Stimulated activated CD4-positive, alpha-beta T cell treated with anti-CD3 and anti-CD28 coated beads, Interleukin-1b, Interleukin-23, amount 100 ng/mL, for 48 hours (primary cell): ENCODE data around the gene AGAP1.

Source experiments
- DNase-seq: peaks from one replicate; pipeline ENCODE4 v3.0.0-alpha.2; 2020

The AGAP1 gene

GRCh38 chr2:235723371-235723770, 229.5 kb downstream of the AGAP1 start:
- DNase-seq = no peak

DNA sequence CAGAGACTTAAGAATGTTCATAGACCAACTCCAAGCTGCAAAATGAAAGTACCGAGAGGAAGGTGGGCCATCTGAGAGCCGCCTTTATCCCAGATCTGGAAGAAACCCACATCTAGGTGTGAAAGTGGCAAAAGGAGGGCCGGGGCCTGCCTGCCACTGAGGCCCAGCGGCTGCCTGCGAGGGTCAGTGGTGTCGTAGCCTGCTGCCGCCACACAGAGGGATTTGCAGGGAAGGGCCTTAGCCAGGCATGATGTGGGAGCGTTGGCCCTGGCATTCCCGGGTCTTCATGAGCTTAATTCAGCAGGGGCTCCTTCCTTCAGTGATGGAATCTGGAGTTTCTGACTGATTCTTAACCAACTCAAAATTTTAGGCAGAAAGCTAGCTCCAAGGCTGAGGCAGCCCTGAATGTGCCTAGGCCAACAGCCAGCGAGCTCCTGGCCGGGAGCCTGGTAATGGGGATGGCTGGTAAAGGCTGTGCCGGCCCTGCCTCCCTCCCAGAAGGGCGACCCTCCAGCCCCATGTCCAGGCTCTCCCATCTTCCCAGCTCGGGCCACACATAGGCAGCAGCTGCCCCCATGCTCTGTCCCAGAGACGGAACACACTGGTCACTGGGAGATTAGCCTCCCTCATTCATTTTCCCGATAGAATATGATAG, 230.1 kb downstream of the AGAP1 start:
- DNase-seq = no peak

DNA sequence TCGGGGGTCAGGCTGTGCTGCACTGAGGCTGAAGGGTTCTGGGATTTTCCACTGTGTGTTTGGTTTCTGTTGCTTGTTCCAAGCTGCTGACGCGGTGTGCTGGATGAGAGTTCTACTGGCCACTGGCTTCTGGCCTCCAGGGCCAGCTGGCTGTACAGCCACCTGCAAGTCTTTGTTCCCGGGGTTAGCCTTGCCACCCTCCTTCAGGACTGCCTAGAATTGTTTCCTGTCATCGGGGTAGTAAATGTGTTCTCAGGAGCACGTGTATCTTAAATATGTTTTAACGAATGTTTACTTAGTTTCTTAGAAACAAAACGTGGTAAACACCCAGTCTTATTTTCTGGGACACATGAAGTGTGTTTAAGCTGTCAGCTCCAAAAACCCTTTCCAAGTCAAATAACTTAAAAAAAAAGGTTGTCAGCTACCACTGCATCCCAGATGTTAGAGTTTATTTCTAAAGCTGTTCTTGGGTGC, 231.2 kb downstream of the AGAP1 start:
- no peak for DNase-seq

DNA sequence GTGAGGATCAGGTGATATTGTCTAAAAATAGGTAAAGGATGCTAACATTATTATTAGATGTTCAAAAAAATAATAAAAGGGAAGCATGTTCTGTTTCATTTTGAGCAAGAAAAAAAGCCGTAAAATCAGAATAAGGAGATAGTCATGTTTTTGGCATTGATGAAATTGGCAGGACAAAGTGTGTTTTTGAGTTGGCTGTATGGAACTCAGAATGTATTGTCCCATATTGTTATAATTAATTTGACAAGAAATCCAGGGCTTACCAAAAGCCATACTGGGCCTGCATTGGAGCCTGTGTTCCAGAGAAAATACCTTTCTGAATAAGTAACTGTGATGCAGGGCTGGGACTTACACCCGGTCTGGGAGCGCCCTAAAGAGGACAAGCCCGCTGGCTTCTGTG, 232.0 kb downstream of the AGAP1 start:
- no peak for DNase-seq

GRCh38 chr2:235726554-235726953, 232.7 kb downstream of the AGAP1 start:
- DNase-seq = no peak

DNA sequence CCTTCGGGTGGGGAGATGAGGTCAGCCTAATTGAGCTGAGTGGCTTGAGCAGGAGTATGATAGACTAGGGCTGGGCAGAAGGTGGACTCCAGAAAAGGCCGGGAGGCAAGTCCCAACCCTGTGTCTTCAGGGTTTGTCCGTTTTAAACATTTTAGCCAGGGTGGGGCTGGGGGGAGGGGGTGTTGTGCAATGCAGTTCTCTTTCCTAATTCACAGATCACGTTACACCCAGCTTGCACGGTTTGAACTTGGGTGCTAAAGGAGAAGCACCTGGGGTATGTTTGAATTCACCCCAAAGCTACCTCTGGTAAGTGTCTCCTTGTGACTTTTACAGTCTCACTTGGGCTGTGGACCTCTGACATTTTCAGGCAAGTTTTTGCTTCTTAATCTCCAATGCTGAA, 233.3 kb downstream of the AGAP1 start:
- DNase-seq = no peak

DNA sequence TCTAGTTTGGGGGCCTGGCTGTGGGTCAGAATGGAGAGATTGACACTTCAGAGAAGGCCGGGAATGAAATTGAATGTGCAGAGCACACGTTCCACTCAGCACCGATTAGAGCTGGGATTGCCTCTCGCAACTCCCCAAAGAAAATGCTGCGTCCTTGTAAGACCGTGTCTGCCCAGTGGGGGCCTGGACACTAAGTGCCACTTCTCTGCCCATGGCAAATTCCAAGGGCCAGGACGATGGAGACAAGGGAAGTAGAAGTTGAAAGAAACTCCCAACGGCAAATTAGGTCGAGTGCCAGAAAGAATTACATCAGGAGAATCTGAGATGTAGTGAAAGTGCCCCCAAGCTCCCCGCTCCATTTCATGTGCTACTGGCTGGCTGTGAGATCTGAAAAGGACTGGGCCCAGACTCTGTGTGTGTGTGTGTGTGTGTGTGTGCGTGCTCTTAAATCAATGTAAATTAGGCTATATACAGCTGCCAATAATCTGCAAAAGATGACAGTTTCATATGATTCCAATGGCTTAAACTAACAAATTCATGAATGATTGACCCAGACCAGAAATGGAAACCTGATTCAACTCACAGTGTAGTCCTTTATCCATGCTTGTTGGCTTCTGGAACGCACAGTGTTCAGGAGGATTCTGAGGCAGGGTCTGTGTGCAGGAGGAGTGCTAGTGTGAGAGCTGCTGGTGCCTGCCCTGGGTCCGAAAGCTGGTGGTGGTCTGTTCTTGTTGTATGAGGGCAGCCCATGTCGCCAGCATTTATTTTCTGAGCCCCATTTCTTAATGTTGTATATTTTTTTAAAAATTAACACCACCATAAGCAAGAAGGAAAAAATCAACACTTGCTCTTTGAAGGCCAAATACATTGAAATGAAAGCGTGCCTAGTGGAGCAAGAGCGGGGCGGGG, 234.3 kb downstream of the AGAP1 start:
- DNase-seq = no peak

DNA sequence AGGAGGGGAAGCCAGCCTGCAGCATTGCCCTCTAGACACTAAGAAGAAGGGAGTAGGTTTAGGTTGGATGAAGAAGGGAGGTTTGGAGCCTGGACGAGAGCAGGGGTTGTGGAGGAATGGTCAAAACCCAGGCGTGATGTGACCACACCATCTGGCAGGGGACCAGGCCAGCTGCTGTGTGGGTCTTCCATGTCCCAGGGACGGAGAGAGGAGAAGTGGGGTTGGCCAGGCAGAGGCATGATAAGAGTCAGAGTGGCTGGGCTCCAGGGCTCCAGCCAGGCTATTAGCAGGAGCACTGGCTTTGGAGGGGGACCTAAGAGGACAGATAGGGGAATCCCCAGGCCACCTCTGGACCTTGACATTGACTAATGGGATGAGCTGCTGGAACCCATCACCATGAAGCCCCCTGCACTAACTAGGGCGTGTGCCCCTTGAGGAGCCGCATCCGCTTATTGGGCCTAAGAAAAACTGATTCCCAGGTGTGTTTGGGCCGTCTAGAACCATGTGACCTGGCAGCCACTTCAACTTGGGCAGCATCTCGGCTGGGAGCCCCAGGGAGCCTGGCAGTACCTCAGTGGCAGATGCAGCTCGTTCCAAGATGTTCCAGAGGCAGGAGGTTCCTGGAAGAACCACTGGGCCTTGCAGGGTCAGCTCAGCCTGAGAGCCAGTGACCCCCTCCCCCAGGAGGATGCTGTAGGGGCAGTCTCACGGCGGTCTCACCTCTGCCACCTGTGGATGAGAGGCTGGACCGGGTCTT, 235.1 kb downstream of the AGAP1 start:
- DNase-seq = no peak

DNA sequence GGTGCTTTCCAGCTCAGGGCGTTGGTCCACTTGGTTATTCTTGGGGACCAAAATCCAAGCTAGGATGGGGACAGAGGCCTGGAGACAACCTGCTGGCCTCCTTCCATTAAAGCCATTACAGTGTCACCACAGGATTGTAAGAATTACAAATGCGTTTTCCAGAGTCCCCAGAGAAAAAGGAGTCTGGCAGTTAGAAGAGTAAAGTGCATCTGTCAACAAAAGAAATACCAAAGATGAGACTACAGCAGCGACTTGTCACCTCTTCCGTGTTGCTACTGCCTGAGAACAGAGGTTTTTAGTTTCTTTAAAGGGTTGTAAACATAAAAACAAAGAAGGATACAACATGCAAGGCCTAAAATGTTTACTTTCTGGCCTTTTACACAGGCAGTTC, 235.7 kb downstream of the AGAP1 start:
- no peak for DNase-seq

DNA sequence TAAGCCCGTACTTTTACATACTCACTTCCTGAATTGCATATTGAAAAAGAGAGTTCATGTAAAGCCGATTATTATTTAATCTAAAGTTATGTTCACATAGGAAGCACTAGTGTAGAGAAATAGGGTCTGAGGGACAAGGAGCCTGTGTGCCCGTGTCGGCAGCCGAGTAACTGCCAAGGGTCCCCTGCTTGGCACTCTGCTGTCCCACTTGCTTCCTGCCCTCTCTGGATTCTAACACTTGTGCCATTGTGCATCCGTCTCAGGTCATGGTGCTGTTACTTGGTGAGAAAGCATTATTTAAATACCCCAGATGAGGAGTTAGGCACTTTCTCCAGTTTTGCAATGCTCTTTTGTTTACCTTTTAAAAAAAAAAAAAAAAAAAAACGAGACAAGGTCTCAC, 236.3 kb downstream of the AGAP1 start:
- no peak for DNase-seq

DNA sequence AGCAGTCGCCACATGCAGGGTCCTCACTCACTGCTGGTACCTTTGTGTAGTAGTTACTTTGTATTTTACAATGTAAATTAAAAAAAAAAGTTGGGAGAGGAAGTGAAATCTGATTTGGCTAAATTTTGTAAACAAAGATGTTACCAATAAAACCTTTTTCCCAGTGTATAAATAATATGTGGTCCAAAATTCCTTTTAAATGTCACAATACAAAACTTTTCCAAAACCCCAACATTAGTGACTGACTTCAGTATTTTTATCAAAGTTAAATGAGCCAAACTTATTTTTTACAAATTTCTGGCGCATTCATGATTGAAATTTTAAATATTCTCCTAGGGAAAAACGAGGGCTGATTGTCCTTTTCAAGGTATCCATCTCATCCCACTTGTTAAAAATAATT, 239.9 kb downstream of the AGAP1 start:
- no peak for DNase-seq

GRCh38 chr2:235734168-235734567, 240.3 kb downstream of the AGAP1 start:
- DNase-seq = no peak

DNA sequence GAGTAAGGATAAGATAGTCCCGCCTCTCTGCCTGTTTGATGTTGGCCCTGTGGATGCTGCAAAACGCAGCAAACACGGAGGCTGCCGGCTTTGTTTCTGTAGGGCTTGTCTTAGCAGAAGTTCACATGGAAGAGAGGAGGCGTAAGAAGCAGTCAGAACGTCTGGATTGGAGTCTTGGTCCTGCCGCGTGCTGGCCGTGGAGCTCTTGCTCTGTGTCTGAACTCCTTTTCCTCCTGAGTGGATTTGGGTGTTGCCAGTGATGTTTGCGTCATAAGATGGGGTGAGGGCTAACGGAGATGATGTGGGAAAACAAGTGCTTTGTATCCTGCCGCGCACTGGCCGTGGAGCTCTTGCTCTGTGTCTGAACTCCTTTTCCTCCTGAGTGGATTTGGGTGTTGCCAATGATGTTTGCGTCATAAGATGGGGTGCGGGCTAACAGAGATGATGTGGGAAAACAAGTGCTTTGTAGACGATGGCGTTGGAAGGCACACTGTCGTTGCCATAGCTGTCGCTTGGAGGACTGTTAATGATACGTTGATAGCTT, 240.9 kb downstream of the AGAP1 start:
- no peak for DNase-seq

- DNase-seq = no peak
These were observed 243.6 kb downstream of the AGAP1 start for GRCh38 chr2:235737396-235737795.

DNA sequence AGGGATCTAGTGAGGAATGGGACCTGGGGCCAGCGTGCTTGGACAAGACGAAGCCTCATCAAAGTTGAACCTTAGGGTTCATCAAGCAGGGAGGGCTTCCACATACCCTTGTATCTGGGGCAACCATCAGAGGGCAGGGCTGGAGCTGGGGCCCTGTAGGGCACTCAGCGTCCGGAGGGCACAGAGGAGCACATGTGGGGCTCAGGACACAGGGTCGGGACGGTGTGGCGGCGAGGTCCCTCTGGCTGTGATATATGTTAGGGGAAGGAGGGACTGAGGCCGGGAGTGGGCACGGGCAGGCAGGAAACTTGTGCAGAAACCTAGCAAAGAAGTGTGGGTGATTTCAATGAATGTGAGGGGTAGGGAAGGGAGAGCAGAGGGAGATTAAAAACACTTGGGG, 244.0 kb downstream of the AGAP1 start:
- no peak for DNase-seq

DNA sequence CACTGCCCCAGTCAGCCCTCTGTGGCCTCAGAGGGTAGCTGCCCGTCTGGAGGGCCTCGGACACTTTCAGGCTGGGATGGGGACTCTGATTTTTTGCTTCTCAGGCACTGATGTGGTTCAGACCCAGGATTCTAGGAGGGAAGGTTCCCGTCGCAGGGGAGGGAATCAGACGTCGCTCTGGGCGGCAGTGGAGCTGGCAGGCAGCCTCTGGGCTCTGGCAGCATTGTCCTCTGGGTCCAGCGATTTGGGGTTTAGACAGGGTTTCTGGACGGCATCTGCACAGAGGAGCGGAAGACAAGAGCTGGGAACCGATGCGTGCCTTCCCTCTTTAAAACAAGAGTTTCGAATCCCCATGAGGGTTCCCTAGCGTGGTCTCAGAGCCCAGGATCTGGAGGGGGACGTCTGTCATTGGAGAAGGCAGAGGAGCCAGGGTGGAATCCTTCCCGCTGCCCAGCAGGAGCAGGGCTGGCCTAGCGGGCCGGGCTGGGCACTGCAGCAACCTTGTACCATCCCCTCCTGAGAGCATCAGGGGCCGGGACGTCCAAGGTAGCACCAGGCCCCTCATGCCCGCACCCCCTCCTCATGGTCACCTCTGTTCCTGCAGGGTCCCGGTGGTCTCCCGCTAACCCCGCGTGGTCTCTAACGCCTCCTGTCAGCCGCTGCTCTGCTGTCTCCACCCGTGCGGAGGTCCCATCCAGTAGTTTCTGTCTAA, 246.0 kb downstream of the AGAP1 start:
- no peak for DNase-seq

DNA sequence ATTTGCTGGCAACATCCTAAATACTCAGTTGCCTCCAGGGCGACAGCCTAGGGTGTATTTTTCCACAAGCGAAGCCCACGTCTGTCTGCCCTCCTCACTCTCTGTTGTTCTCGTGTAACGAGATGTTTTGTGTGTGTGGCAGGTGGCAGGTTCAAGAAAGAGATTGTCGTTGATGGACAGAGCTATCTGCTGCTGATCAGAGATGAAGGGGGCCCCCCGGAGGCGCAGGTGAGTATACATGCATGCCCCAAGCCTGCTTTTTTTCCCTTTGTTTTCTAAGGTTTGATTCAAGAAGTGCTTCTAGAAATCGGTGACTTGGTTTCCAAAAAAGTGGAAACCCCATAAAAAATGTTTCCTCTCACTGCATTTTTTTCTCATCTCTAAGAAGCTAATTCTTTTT, 247.0 kb downstream of the AGAP1 start:
- DNase-seq = no peak

- DNase-seq = no peak
These were observed 250.3 kb downstream of the AGAP1 start for GRCh38 chr2:235744161-235744560.

DNA sequence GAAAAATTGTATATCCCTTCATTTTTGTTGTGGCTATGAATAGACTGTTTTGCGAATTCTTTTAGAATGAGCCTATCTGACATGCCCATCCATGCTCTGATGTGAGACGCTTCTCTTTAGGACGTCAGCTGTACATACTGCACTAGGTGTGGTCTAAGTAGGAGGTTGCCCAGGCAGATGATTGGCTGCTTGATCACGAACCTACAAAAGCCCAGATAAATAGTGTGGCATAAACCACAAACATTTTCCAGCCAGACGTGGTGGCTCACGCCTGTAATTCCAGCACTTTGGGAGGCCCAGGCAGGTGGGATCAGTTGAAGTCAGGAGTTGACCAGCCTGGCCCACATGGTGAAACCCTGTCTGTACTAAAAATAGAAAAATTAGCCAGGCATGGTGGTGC, 251.8 kb downstream of the AGAP1 start:
- no peak for DNase-seq

GRCh38 chr2:235746257-235746934, 252.6 kb downstream of the AGAP1 start:
- DNase-seq = peak; percentile 48

- no peak for DNase-seq
These were observed 253.3 kb downstream of the AGAP1 start for GRCh38 chr2:235747001-235747785.
